ENCODE results near the gene PCDHB13.

DNA sequence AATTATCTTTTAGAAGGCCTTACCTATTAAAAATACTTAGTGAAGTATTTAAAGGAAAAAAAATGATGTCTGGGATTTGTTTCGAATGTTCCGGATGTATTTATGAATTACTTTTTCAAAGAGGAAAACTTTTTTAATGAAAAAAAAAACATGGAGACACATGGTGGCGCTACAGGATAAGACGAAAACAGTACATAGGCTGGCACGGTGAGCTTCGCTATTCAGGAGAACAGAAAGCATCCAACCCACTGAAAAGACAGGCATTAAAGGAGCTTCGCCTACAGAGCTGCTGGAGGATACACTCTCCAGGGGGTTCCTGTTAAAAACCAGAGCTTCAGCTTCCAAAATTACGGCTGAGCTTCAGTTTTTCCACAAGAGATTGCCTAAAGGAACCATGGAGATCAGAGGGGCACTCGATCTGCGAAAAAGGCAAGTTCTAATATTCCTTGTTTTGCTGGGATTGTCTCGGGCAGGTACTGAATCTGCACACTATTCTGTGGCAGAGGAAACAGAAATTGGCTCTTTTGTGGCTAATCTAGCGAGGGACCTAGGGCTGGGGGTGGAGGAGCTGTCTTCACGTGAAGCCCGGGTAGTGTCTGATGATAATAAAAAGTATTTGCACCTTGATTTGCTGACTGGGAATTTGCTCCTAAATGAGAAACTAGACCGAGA is 9.5 kb downstream of the PCDHB13 start, which contains the start of gene PCDHB14:
- TF ChIP-seq CTCF (conservative IDR thresholded peaks at IDR 0.05 in 1 of 2, IDR thresholded peaks at IDR 0.05 in 1 of 2; ENCODE audit: low read depth in 1 of 2, low read length in 2 of 2), result no peak
- TF ChIP-seq EZH2 (IDR thresholded peaks at IDR 0.05; ENCODE audit: low read length, missing control alignments), result no peak

Measured in fibroblast of lung (primary cell).